Activated naive CD4-positive, alpha-beta T cell treated with anti-CD3 and anti-CD28 coated beads, Interleukin-2, amount 10 ng/mL, durations not matched to agents 7 days and 5 days (primary cell): Measurements from ENCODE around the gene SPIRE1.

Experiments
- CTCF ChIA-PET: fragments of 350-600 bp; sonication (Branson Sonifier 250); formaldehyde crosslinking; loops from one replicate; lab custom pipeline; 2021; ENCODE audit warnings: antibody characterized with exemption; lab: Charles Lee
- DNase-seq: peaks from one replicate; pipeline ENCODE4 v3.0.0-alpha.2; 2020
- H3K27ac Mint-ChIP-seq: one replicate; pipeline ENCODE4 v1.8.0; 2021; ENCODE audit warnings: mild to moderate bottlenecking, moderate library complexity, mixed read lengths
- H3K27me3 Mint-ChIP-seq: one replicate; pipeline ENCODE4 v1.8.0; 2021; ENCODE audit warnings: mild to moderate bottlenecking, mixed read lengths
- H3K36me3 Mint-ChIP-seq: one replicate; pipeline ENCODE4 v1.8.0; 2021; ENCODE audit warnings: mixed read lengths
- H3K4me1 Mint-ChIP-seq: one replicate; pipeline ENCODE4 v1.8.0; 2021; ENCODE audit warnings: mixed read lengths
- H3K4me3 Mint-ChIP-seq: one replicate; pipeline ENCODE4 v1.8.0; 2021; ENCODE audit warnings: mild to moderate bottlenecking, moderate library complexity, mixed read lengths
- H3K9me3 Mint-ChIP-seq: one replicate; pipeline ENCODE4 v1.8.0; 2021; ENCODE audit warnings: mixed read lengths

Gene SPIRE1

DNA sequence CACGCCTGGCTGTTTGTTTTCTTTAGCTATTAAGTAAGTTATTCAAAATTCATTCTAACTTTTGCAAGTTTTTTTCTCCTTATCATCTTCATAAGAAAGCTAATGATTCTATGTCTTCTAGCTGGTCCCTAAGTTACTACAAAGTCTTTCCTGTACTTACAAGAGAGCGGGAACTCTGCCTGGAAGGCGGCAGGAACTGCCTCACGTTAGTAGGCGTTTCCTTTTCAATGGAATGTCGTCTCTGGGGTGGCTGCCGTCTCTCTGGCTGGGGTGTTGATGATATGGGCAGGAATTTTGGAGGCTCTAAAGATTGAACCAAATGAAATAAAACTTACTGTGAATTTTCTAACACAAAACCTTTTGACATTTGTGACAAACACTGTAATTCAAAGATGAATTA is 194.7 kb downstream of the SPIRE1 start:
- no peaks in the 10 kb centered on the region for H3K4me1 Mint-ChIP-seq
- no peaks in the 10 kb centered on the region for H3K9me3 Mint-ChIP-seq
- H3K36me3 Mint-ChIP-seq: no peaks in the 10 kb centered on the region
- no peak overlapping the region for H3K27ac Mint-ChIP-seq
- no peak for DNase-seq
- H3K4me3 Mint-ChIP-seq: no peak overlapping the region
- CTCF ChIA-PET: no interaction called here
- peaks cover 4% of the 10 kb centered on the region for H3K27me3 Mint-ChIP-seq

DNA sequence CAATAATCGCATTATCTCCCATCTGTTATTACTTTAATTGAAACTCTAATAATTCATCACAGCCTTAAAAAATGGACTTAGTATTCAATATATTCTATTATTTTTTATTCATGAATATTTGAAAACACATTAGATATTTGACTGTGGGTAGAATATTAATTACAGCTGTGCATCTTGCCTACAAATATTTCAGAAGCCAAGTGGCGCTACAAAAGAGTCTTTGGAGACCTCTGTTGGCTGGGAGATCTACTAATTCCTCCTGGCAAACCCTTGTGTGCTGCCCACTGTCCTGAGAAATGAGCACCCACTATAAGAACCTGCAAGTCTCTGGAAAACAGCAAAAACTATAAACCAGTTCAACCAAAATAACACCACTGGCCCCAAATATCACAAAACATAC is 195.7 kb downstream of the SPIRE1 start:
- Mint-ChIP-seq H3K27ac (no peak overlapping the region), H3K9me3 (no peaks in the 10 kb centered on the region), H3K4me3 (no peak overlapping the region), H3K27me3 (peaks cover 4% of the 10 kb centered on the region), H3K4me1 (no peaks in the 10 kb centered on the region), H3K36me3 (no peaks in the 10 kb centered on the region)
- CTCF ChIA-PET: no interaction called here
- no peak for DNase-seq

DNA sequence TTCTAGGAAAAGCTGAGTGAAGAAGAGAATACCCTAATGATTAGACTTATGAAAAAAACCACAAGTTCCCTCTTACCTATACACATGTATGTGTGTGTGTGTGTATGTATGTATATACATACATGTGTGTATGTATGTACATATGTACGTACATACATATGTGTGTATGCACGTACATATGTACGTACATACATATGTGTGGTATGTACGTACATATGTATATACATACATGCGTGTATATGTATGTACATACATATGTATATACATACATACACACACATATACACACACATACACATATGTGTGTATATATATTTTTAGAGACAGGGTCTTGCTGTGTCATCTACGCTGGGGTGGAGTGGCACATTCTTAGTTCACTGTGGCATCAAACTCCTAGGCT is 196.6 kb downstream of the SPIRE1 start:
- CTCF ChIA-PET: no interaction called here
- Mint-ChIP-seq H3K27me3 (peaks cover 4% of the 10 kb centered on the region), H3K4me1 (no peaks in the 10 kb centered on the region), H3K27ac (no peak overlapping the region), H3K36me3 (no peaks in the 10 kb centered on the region), H3K4me3 (no peak overlapping the region), H3K9me3 (no peaks in the 10 kb centered on the region)
- no peak for DNase-seq

- CTCF ChIA-PET: no interaction called here
- Mint-ChIP-seq H3K4me3 (no peak overlapping the region), H3K4me1 (no peaks in the 10 kb centered on the region), H3K27me3 (peaks cover 4% of the 10 kb centered on the region), H3K27ac (no peak overlapping the region), H3K36me3 (no peaks in the 10 kb centered on the region), H3K9me3 (no peaks in the 10 kb centered on the region)
- DNase-seq: no peak
These were observed 197.0 kb downstream of the SPIRE1 start for GRCh38 chr18:12460874-12461273.

DNA sequence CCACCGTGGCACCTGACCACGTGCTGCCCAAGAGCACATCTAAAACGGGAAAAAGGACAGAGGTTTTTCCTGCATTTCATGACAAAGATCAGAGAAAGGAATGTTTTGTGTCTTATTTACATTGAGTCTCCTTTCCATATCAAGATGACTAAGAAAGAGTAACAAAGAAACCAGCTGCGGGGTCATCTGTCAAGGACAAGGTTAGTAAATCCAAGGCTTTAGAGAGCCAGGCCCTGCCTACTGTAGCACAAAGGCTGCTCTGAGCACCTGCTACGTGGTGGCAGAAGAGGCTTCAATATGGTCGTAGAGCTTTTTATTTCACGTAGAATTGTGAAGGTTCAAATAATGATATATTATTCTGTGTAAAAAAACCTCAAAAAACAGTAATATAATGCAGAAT is 199.1 kb downstream of the SPIRE1 start:
- Mint-ChIP-seq H3K9me3 (no peaks in the 10 kb centered on the region), H3K4me1 (no peaks in the 10 kb centered on the region), H3K27ac (no peak overlapping the region), H3K36me3 (no peaks in the 10 kb centered on the region), H3K4me3 (no peak overlapping the region), H3K27me3 (no peaks in the 10 kb centered on the region)
- no peak for DNase-seq
- CTCF ChIA-PET: no interaction called here

GRCh38 chr18:12456441-12456840 is 201.5 kb downstream of the SPIRE1 start:
- CTCF ChIA-PET: no interaction called here
- Mint-ChIP-seq H3K27me3 (no peaks in the 10 kb centered on the region), H3K27ac (no peak overlapping the region), H3K4me3 (no peak overlapping the region), H3K36me3 (no peaks in the 10 kb centered on the region), H3K4me1 (no peaks in the 10 kb centered on the region), H3K9me3 (no peaks in the 10 kb centered on the region)
- no peak for DNase-seq

- Mint-ChIP-seq H3K27ac (no peak overlapping the region), H3K4me1 (no peaks in the 10 kb centered on the region), H3K4me3 (no peak overlapping the region), H3K36me3 (no peaks in the 10 kb centered on the region), H3K9me3 (no peaks in the 10 kb centered on the region), H3K27me3 (no peaks in the 10 kb centered on the region)
- no peak for DNase-seq
- CTCF ChIA-PET: no interaction called here
These were observed 202.4 kb downstream of the SPIRE1 start for GRCh38 chr18:12455496-12455895.

DNA sequence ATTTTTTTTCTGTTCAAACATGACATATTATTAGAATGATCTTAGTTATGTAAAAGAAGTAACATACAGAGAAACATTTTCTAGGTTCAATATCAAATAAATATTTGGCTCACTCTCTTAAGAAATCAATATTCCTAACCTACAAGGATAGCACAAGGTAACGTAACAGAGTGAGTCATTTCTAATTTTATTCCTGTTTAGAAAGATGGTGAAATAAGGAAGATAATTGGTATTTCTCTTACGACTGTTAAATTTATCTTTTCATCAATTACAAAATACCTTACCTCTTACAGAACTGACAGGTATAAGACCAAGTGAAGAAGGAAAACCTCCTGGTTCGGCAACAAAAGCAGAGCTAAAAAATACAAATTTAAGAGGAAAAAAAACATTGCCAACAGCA is 205.1 kb downstream of the SPIRE1 start:
- Mint-ChIP-seq H3K36me3 (no peaks in the 10 kb centered on the region), H3K4me1 (no peaks in the 10 kb centered on the region), H3K9me3 (no peaks in the 10 kb centered on the region), H3K4me3 (no peak overlapping the region), H3K27ac (no peak overlapping the region), H3K27me3 (no peaks in the 10 kb centered on the region)
- CTCF ChIA-PET: no interaction called here
- no peak for DNase-seq

DNA sequence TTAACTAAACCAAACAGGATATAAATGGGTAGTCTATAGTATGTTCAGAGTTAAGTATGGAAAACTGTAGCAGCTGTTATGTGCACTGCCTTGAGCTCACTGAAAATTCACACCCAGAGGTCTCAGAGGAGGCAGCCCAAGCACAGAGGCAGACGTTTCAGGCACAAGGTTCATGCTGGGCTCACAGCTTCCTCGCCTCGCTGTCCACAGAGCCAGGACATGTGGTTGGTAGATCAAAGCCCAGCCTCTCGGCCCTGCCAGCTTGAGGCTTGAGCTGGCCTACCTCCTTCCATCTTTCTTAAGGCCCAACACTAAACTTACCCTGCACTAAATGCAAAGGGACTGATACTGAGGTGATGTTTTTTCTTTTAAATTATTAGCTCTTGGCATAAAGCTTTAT is 206.5 kb downstream of the SPIRE1 start:
- CTCF ChIA-PET: interaction anchor here (0.6 kb wide), 1 partner anchor 185 kb away, joined by 3 read pairs; no protein-coding TSS in a partner anchor

DNA sequence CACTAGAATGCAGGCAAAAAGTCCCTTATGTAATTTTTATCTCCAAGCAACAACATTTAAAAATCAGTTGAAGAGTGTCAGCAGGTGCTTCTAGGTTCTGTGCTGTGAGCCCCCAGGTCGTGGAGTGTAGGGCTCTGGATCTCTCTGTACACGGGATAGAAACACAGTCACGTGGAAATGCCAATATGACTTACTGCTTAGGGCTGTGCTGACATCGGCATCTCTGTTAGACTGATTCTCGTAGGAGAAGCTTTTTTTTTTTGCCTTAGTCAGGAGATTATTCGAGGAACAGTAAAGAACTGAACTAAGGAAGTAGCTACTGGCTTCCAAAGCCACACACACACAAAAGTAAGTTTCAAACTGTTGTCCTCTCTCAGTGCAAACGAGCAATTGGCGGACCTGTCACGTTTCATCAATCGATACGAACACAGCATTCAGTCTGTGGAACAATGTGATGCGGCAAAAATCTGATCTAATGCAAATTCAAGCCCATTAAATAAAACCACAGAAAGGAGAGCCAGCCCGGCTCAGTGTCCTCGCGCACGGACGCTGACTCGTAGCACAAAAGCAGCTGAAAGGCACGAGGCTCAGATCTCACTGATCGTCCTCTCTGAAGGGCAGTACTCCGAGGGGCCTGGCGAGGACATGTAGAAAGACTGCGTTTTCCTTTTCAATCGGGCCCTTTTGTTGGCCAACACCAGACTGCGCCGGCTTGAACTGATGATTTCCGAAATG is 208.7 kb downstream of the SPIRE1 start:
- Mint-ChIP-seq H3K27me3 (no peaks in the 10 kb centered on the region), H3K9me3 (no peaks in the 10 kb centered on the region), H3K4me3 (no peak overlapping the region), H3K27ac (no peak overlapping the region), H3K36me3 (no peaks in the 10 kb centered on the region), H3K4me1 (no peaks in the 10 kb centered on the region)
- DNase-seq: no peak
- CTCF ChIA-PET: no interaction called here

More for the DNA sequence above, 206.5 kb downstream of the SPIRE1 start:
- Mint-ChIP-seq H3K27ac (no peak overlapping the region), H3K9me3 (no peaks in the 10 kb centered on the region), H3K36me3 (no peaks in the 10 kb centered on the region), H3K4me1 (no peaks in the 10 kb centered on the region), H3K27me3 (no peaks in the 10 kb centered on the region), H3K4me3 (no peak overlapping the region)
- no peak for DNase-seq

DNA sequence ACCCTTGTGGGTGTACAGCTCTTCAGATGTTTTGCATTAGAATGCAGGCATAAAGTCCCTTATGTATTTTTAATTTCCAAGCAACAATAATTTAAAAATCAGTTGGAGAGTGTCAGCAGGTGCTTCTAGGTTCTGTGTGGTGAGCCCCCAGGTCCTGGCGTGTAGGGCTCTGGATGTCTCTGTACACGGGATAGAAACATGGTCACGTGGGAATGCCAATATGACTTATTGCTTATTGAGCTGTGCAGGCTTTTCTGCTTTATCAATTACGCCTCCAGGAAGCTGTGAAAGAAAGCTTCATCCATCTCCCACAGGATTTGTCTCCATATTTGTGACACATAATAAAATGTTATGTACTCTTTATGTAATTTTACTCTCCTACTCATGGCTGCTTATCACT is 212.4 kb downstream of the SPIRE1 start:
- CTCF ChIA-PET: no interaction called here
- Mint-ChIP-seq H3K36me3 (no peaks in the 10 kb centered on the region), H3K4me3 (no peak overlapping the region), H3K27me3 (no peaks in the 10 kb centered on the region), H3K4me1 (no peaks in the 10 kb centered on the region), H3K9me3 (no peaks in the 10 kb centered on the region), H3K27ac (no peak overlapping the region)
- DNase-seq: no peak

DNA sequence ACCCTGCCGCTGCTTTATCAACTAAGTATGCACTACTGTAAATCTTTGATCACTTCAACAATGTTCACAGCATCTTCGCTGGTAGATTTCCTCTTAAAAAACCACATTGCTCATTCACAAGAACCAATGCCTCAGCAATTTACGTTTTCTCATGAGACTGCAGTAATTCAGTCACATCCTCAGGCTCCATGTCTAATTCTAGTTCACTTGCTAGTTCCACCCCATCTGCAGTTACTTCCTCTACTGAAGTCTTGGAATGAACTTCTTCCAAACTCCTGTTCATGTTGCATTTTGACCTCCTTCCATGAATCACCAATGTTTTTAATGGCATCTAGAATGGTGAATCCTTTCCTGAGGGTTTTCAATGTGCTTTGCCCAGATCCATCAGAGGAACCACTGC is 214.4 kb downstream of the SPIRE1 start:
- Mint-ChIP-seq H3K9me3 (no peaks in the 10 kb centered on the region), H3K27ac (no peak overlapping the region), H3K4me3 (no peak overlapping the region), H3K27me3 (no peaks in the 10 kb centered on the region), H3K4me1 (no peaks in the 10 kb centered on the region), H3K36me3 (no peaks in the 10 kb centered on the region)
- CTCF ChIA-PET: no interaction called here
- DNase-seq: no peak

DNA sequence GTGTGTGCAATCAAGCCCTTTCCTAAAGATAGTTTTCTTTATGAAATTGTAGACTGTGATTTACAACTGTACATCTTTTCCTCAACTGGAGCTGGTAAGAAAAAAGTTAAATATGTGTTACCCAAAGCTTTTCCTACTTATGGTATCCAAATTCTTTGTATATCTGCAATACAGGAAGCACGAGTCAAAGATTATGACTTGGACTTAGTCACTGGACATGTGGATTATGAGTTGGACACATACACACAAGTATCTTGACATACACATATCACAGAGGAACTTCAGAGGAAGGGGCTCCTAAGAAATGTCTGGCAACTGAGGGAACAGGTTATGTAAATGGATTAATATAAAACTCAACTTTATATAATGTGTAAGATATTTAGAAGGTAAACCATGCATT is 215.0 kb downstream of the SPIRE1 start:
- no peaks in the 10 kb centered on the region for H3K36me3 Mint-ChIP-seq
- H3K4me1 Mint-ChIP-seq: no peaks in the 10 kb centered on the region
- H3K27me3 Mint-ChIP-seq: no peaks in the 10 kb centered on the region
- no peak for DNase-seq
- H3K4me3 Mint-ChIP-seq: no peak overlapping the region
- no peak overlapping the region for H3K27ac Mint-ChIP-seq
- H3K9me3 Mint-ChIP-seq: no peaks in the 10 kb centered on the region
- CTCF ChIA-PET: no interaction called here

DNA sequence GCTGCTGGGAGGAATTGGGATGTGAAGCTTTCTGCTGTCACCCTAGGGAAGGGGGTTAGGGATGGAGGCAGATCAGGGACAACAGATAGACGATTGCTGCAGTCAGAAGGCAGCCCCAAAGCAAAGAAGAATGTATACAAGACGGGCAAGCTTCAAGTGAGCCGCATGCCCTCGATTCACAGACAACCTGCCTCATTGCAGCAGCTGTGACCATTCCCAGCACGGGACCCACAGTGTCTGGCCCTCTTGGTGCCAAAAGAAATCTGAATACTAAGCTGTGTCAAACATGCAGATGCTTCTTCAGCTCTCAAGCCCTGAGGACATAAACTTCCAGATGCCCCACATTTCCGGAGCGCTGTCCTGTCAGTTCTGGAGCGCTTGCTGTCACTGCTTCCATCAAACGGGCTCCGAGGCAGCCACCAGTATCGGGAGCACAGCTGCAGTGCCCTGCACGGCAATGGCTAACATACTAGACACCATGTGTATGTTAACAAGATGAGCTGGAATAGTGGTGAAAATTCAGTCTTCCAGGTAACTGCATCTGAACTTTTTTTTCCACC is 216.4 kb downstream of the SPIRE1 start:
- Mint-ChIP-seq H3K9me3 (no peaks in the 10 kb centered on the region), H3K27me3 (no peaks in the 10 kb centered on the region), H3K36me3 (no peaks in the 10 kb centered on the region), H3K27ac (no peak overlapping the region), H3K4me3 (no peak overlapping the region), H3K4me1 (no peaks in the 10 kb centered on the region)
- DNase-seq: no peak
- CTCF ChIA-PET: interaction anchor here (0.9 kb wide), 1 partner anchor 13 kb away, joined by 3 read pairs; no protein-coding TSS in a partner anchor

GRCh38 chr18:12438257-12438656 is 219.7 kb downstream of the SPIRE1 start:
- Mint-ChIP-seq H3K27me3 (no peaks in the 10 kb centered on the region), H3K9me3 (no peaks in the 10 kb centered on the region), H3K4me1 (no peaks in the 10 kb centered on the region), H3K36me3 (no peaks in the 10 kb centered on the region), H3K27ac (no peak overlapping the region), H3K4me3 (no peak overlapping the region)
- CTCF ChIA-PET: no interaction called here
- DNase-seq: no peak
